ENCODE measurements around the gene TTC33.

DNA sequence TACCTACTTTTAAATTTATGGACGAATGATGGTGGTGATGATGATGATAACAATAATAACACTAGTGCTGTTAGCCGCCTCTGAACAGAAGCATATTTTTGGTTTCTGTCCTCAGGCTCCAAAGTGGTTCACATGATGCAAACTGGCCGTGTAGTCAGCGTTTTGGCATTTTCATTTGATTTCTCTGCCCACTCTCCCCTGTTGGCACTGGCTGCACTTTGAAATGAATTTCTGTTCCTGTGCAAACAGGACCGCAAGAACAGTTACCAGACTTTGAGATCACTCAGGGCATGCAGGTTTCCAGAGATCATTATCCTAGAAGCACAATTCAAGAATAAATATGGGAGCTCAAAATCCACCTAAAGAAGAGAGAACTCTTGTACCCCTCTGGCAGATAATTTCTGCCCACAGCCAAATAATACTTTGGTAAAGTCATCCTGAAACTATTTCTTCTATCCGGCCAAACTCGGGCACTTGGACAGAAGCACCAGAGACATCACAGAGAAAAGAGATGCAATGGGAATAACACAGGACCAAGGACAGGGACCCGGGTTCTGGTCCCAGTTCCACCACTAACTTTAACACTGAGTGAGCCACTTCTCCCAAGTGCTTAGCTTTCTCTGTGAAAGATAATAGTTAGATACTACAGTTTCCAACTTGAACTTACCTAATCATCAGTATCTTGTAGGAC lies 277.8 kb downstream of the TTC33 start:
- TF ChIP-seq POLR2AphosphoS5 (IDR thresholded peaks at IDR 0.05; ENCODE audit: borderline replicate concordance, low read depth, low read length) (no peak), EZH2 (IDR thresholded peaks at IDR 0.05) (no peak)

Data from SK-N-MC (cell line).